SK-N-SH treated with all-trans-retinoic acid at 6 μM for 48 hours (cell line): ENCODE measurements around the gene PAX1.

Experiments
- ATAC-seq: fragments of 200-7000 bp; cut with Tn5 transposase; 3 replicates; pipeline ENCODE4 v1.9.1; 2020; ENCODE audit warnings: mild to moderate bottlenecking, moderate library complexity
- ARNTL ChIP-seq: fragments of 450-650 bp; formaldehyde crosslinking; IDR thresholded peaks from 2 replicates; pipeline ENCODE4 v1.5.0; 2020; ENCODE audit warnings: low read depth, mild to moderate bottlenecking, moderate library complexity, borderline replicate concordance
- BACH2 ChIP-seq: fragments of 250-450 bp; sonication (Bioruptor Pico); IDR thresholded peaks from 2 replicates; pipeline ENCODE4 v1.9.0; 2021; ENCODE audit warnings: mild to moderate bottlenecking, borderline replicate concordance
- CREB5 ChIP-seq: fragments of 250-450 bp; sonication (Bioruptor Pico); IDR thresholded peaks from 2 replicates; pipeline ENCODE4 v1.5.1; 2020; ENCODE audit warnings: low read depth, mild to moderate bottlenecking, moderate library complexity
- CSDC2 ChIP-seq: fragments of 250-450 bp; sonication (Bioruptor Pico); IDR thresholded peaks from 2 replicates; pipeline ENCODE4 v1.5.0; 2020; ENCODE audit warnings: mild to moderate bottlenecking, moderate library complexity
- CSRNP3 ChIP-seq: fragments of 250-450 bp; sonication (Bioruptor Pico); IDR thresholded peaks from 2 replicates; pipeline ENCODE4 v1.5.1; 2021; ENCODE audit warnings: mild to moderate bottlenecking, moderate library complexity
- ESRRG ChIP-seq: fragments of 250-450 bp; sonication (Bioruptor Pico); IDR thresholded peaks from 2 replicates; pipeline ENCODE4 v1.6.1; 2021; ENCODE audit warnings: mild to moderate bottlenecking
- GLIS3 ChIP-seq: fragments of 250-450 bp; sonication (Bioruptor Pico); IDR thresholded peaks from 2 replicates; pipeline ENCODE4 v1.5.0; 2020; ENCODE audit warnings: mild to moderate bottlenecking, moderate library complexity
- ISL1 ChIP-seq: fragments of 250-450 bp; sonication (Bioruptor Pico); IDR thresholded peaks from 2 replicates; pipeline ENCODE4 v2.1.2; 2022; ENCODE audit warnings: mild to moderate bottlenecking, moderate library complexity
- PATZ1 ChIP-seq: fragments of 250-450 bp; sonication (Bioruptor Pico); IDR thresholded peaks from 2 replicates; pipeline ENCODE4 v1.8.0; 2020; ENCODE audit warnings: mild to moderate bottlenecking, moderate library complexity, borderline replicate concordance
- POU6F1 ChIP-seq: fragments of 250-450 bp; sonication (Bioruptor Pico); IDR thresholded peaks from 2 replicates; pipeline ENCODE4 v1.8.0; 2021; ENCODE audit warnings: low read depth, mild to moderate bottlenecking, moderate library complexity, borderline replicate concordance
- PPARA ChIP-seq: fragments of 250-450 bp; sonication (Bioruptor Pico); IDR thresholded peaks from 2 replicates; pipeline ENCODE4 v1.5.0; 2020; ENCODE audit warnings: mild to moderate bottlenecking, borderline replicate concordance
- RARB ChIP-seq: fragments of 250-450 bp; sonication (Bioruptor Pico); IDR thresholded peaks from 2 replicates; pipeline ENCODE4 v1.8.0; 2021; ENCODE audit warnings: mild to moderate bottlenecking, moderate library complexity
- SNAI2 ChIP-seq: fragments of 250-450 bp; sonication (Bioruptor Pico); IDR thresholded peaks from 2 replicates; pipeline ENCODE4 v1.5.0; 2020; ENCODE audit warnings: mild to moderate bottlenecking, moderate library complexity
- TCF4 ChIP-seq: fragments of 250-450 bp; sonication (Bioruptor Pico); IDR thresholded peaks from 2 replicates; pipeline ENCODE4 v1.8.0; 2021; ENCODE audit warnings: mild to moderate bottlenecking, moderate library complexity, borderline replicate concordance
- TOX ChIP-seq: fragments of 250-450 bp; sonication (Bioruptor Pico); IDR thresholded peaks from 2 replicates; pipeline ENCODE4 v1.8.0; 2021; ENCODE audit warnings: mild to moderate bottlenecking, moderate library complexity, borderline replicate concordance
- TSHZ2 ChIP-seq: fragments of 250-450 bp; sonication (Bioruptor Pico); IDR thresholded peaks from 2 replicates; pipeline ENCODE4 v1.5.0; 2020; ENCODE audit warnings: mild to moderate bottlenecking, moderate library complexity
- ZC3H10 ChIP-seq: fragments of 250-450 bp; sonication (Bioruptor Pico); IDR thresholded peaks from 2 replicates; pipeline ENCODE4 v1.5.1; 2021; ENCODE audit warnings: mild to moderate bottlenecking, moderate library complexity
- ZFP3 ChIP-seq: fragments of 250-450 bp; sonication (Bioruptor Pico); IDR thresholded peaks from 2 replicates; pipeline ENCODE4 v1.5.0; 2020; ENCODE audit warnings: mild to moderate bottlenecking, moderate library complexity
- ZFP30 ChIP-seq: fragments of 450-650 bp; formaldehyde crosslinking; IDR thresholded peaks from 2 replicates; pipeline ENCODE4 v1.5.0; 2022; ENCODE audit warnings: mild to moderate bottlenecking, moderate library complexity
- ZNF565 ChIP-seq: fragments of 450-650 bp; formaldehyde crosslinking; conservative IDR thresholded peaks from 2 replicates; pipeline ENCODE4 v1.5.0; 2020; ENCODE audit warnings: low read depth, mild to moderate bottlenecking, moderate library complexity
- ZNF70 ChIP-seq: fragments of 450-650 bp; formaldehyde crosslinking; IDR thresholded peaks from 2 replicates; pipeline ENCODE4 v1.5.0; 2020; ENCODE audit warnings: mild to moderate bottlenecking, moderate library complexity

PAX1 gene

GRCh38 chr20:21677261-21677660 is 28.2 kb upstream of the PAX1 start:
- TF ChIP-seq ESRRG (CRISPR knock-in tag) (no peak), ARNTL (CRISPR knock-in tag) (no peak), ZFP3 (no peak), TOX (CRISPR knock-in tag) (no peak), CSDC2 (CRISPR knock-in tag) (no peak), PPARA (CRISPR knock-in tag) (no peak), TCF4 (CRISPR knock-in tag) (no peak), CREB5 (CRISPR knock-in tag) (no peak), RARB (CRISPR knock-in tag) (no peak), POU6F1 (CRISPR knock-in tag) (no peak), BACH2 (CRISPR knock-in tag) (no peak)
- ATAC-seq = no peak

GRCh38 chr20:21677781-21678180 is 27.7 kb upstream of the PAX1 start:
- ATAC-seq = no peak
- no peak for TF ChIP-seq ZFP30 (CRISPR knock-in tag)
- no peak for TF ChIP-seq ESRRG (CRISPR knock-in tag)
- no peak for TF ChIP-seq CREB5 (CRISPR knock-in tag)
- no peak for TF ChIP-seq POU6F1 (CRISPR knock-in tag)
- TF ChIP-seq SNAI2 (CRISPR knock-in tag) = no peak
- no peak for TF ChIP-seq TCF4 (CRISPR knock-in tag)
- no peak for TF ChIP-seq ZNF565 (CRISPR knock-in tag)
- no peak for TF ChIP-seq PATZ1 (CRISPR knock-in tag)
- TF ChIP-seq CSRNP3 = no peak
- no peak for TF ChIP-seq ZC3H10 (CRISPR knock-in tag)
- TF ChIP-seq BACH2 (CRISPR knock-in tag) = no peak
- no peak for TF ChIP-seq TOX (CRISPR knock-in tag)
- TF ChIP-seq ARNTL (CRISPR knock-in tag) = no peak
- TF ChIP-seq TSHZ2 (CRISPR knock-in tag) = no peak
- TF ChIP-seq ZFP3 = no peak
- no peak for TF ChIP-seq ZNF70 (CRISPR knock-in tag)
- TF ChIP-seq GLIS3 = no peak
- no peak for TF ChIP-seq CSDC2 (CRISPR knock-in tag)
- TF ChIP-seq ISL1 (CRISPR knock-in tag) = no peak
- TF ChIP-seq RARB (CRISPR knock-in tag) = no peak
